ENCODE data around the gene DAND5. TPM values are rescaled to one million over a fixed set of nuclear protein-coding genes. Genes with fewer than 3 reads are reported as not detected.

Gene DAND5
- total and polyA plus RNA-seq, 9 of the 15 experiments (the other 6 are each of a cell fraction or from before 2014, with no cell fraction given) = 0.22 to 0.83 (median 0.60) TPM

DNA sequence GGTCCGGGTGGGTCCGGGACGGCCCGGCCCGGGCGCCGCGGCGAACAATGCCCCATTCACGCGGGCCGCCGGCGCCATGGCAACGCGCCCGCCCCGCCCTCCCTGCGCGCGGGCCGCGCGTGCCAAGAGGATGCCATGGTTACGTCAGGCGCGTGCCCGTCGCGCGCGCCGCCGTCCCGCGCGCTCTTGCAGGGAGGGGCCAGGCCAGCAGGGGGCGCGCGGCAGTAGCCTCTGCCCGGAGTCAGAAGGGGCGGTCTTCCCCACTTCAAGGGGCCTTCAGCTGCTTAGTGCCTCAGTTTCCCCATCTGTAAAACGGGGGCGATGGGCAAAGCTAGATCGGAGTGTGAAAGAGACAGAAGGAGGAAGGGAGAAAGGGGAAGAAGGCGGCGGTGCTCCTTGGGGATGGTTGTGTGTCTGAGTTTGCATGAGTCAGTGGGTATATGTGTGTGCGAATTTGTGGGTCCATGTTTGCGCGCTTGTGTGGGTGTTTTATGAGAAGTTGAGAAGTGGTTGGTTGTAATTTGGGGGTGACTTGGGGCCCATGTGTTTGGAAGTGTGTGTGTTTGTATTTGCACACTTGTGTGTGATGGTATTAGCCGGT, 14.3 kb downstream of the DAND5 start (continued):
- TF ChIP-seq ETS2 (tag; IDR thresholded peaks at IDR 0.05; ENCODE audit: borderline replicate concordance, poor library complexity, severe bottlenecking) (no peak), PRPF4 (IDR thresholded peaks at IDR 0.05; ENCODE audit: insufficient read depth, low read depth, low read length, poor library complexity, severe bottlenecking) (no peak), PHF8 (IDR thresholded peaks at IDR 0.05; ENCODE audit: borderline replicate concordance, low read length) (no peak), RCOR1 (IDR thresholded peaks at IDR 0.05; ENCODE audit: borderline replicate concordance in 1 of 2, low read depth in 2 of 2, low read length in 2 of 2) (peak in 1 of 2 experiments; percentile 58; a peak in 1 of 4 replicates), ZNF717 (CRISPR knock-in tag; IDR thresholded peaks at IDR 0.05) (no peak), ZNF77 (CRISPR knock-in tag; IDR thresholded peaks at IDR 0.05) (no peak), MEF2D (tag; conservative IDR thresholded peaks at IDR 0.05; ENCODE audit: low read depth) (no peak), ZNF778 (CRISPR knock-in tag; IDR thresholded peaks at IDR 0.05) (no peak), ZNF79 (CRISPR knock-in tag; IDR thresholded peaks at IDR 0.05; ENCODE audit: low read depth) (no peak), SAFB (IDR thresholded peaks at IDR 0.05; ENCODE audit: borderline replicate concordance, low read depth, low read length) (no peak), TSC22D4 (tag; IDR thresholded peaks at IDR 0.05) (no peak), HDAC2 (IDR thresholded peaks at IDR 0.05) (peak; percentile 15; the same call in 1 of the 2 replicates), ZNF232 (CRISPR knock-in tag; IDR thresholded peaks at IDR 0.05) (no peak), BRCA1 (IDR thresholded peaks at IDR 0.05) (no peak), BRCA1 (CRISPR knock-in tag; IDR thresholded peaks at IDR 0.05) (no peak), RBM22 (IDR thresholded peaks at IDR 0.05; ENCODE audit: low read depth, low read length, poor library complexity, severe bottlenecking) (no peak), STAG1 (CRISPR knock-in tag; IDR thresholded peaks at IDR 0.05; ENCODE audit: borderline replicate concordance) (peak; percentile 10; the same call in 1 of the 2 replicates), BRD9 (IDR thresholded peaks at IDR 0.05; ENCODE audit: low read depth, partially characterized antibody) (peak; percentile 54)
- TF ChIP-seq, protein P1, sequence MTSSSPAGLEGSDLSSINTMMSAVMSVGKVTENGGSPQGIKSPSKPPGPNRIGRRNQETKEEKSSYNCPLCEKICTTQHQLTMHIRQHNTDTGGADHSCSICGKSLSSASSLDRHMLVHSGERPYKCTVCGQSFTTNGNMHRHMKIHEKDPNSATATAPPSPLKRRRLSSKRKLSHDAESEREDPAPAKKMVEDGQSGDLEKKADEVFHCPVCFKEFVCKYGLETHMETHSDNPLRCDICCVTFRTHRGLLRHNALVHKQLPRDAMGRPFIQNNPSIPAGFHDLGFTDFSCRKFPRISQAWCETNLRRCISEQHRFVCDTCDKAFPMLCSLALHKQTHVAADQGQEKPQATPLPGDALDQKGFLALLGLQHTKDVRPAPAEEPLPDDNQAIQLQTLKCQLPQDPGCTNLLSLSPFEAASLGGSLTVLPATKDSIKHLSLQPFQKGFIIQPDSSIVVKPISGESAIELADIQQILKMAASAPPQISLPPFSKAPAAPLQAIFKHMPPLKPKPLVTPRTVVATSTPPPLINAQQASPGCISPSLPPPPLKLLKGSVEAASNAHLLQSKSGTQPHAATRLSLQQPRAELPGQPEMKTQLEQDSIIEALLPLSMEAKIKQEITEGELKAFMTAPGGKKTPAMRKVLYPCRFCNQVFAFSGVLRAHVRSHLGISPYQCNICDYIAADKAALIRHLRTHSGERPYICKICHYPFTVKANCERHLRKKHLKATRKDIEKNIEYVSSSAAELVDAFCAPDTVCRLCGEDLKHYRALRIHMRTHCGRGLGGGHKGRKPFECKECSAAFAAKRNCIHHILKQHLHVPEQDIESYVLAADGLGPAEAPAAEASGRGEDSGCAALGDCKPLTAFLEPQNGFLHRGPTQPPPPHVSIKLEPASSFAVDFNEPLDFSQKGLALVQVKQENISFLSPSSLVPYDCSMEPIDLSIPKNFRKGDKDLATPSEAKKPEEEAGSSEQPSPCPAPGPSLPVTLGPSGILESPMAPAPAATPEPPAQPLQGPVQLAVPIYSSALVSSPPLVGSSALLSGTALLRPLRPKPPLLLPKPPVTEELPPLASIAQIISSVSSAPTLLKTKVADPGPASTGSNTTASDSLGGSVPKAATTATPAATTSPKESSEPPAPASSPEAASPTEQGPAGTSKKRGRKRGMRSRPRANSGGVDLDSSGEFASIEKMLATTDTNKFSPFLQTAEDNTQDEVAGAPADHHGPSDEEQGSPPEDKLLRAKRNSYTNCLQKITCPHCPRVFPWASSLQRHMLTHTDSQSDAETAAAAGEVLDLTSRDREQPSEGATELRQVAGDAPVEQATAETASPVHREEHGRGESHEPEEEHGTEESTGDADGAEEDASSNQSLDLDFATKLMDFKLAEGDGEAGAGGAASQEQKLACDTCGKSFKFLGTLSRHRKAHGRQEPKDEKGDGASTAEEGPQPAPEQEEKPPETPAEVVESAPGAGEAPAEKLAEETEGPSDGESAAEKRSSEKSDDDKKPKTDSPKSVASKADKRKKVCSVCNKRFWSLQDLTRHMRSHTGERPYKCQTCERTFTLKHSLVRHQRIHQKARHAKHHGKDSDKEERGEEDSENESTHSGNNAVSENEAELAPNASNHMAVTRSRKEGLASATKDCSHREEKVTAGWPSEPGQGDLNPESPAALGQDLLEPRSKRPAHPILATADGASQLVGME (CRISPR knock-in tag; IDR thresholded peaks at IDR 0.05) = peak; percentile 39; the same call in 1 of the 2 replicates
- TF ChIP-seq, protein P2, sequence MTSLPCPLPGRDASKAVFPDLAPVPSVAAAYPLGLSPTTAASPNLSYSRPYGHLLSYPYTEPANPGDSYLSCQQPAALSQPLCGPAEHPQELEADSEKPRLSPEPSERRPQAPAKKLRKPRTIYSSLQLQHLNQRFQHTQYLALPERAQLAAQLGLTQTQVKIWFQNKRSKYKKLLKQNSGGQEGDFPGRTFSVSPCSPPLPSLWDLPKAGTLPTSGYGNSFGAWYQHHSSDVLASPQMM (CRISPR knock-in tag; IDR thresholded peaks at IDR 0.05) = no peak
- TF ChIP-seq, protein P3, sequence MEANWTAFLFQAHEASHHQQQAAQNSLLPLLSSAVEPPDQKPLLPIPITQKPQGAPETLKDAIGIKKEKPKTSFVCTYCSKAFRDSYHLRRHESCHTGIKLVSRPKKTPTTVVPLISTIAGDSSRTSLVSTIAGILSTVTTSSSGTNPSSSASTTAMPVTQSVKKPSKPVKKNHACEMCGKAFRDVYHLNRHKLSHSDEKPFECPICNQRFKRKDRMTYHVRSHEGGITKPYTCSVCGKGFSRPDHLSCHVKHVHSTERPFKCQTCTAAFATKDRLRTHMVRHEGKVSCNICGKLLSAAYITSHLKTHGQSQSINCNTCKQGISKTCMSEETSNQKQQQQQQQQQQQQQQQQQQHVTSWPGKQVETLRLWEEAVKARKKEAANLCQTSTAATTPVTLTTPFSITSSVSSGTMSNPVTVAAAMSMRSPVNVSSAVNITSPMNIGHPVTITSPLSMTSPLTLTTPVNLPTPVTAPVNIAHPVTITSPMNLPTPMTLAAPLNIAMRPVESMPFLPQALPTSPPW (CRISPR knock-in tag; IDR thresholded peaks at IDR 0.05) = peak; percentile 75

Measured in K562 (cell line).